Measurements from ENCODE around the gene GUCY2D.
A peak's percentile ranks its signal among the peaks of the same experiment; 100 is the strongest.

GUCY2D gene

DNA sequence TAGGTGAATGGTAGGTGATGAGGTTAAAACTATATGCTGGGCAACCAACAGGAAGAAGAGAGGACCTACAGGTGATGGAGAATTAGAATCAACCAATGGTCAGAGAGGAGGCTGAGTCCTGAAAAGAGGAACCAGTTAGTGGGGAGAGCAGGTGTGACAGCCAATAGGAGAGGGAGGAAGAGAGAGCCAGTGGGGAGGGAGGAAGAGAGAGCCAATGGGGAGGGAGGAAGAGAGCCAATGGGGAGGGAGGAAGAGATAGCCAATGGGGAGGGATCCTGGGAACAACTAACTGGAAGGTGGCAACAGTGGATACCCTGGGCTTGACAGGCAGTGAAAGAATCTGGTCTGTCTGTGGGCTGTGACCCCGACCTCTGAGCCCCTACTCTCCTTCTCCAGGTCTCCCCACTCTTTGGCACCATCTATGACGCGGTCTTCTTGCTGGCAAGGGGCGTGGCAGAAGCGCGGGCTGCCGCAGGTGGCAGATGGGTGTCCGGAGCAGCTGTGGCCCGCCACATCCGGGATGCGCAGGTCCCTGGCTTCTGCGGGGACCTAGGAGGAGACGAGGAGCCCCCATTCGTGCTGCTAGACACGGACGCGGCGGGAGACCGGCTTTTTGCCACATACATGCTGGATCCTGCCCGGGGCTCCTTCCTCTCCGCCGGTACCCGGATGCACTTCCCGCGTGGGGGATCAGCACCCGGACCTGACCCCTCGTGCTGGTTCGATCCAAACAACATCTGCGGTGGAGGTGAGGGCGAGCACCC, 3.7 kb downstream of the GUCY2D start:
- H3K36me3 Mint-ChIP-seq, result no peaks in the 10 kb centered on the region
- H3K27me3 Mint-ChIP-seq, result peaks cover 12% of the 10 kb centered on the region
- H3K27ac Mint-ChIP-seq, result no peak overlapping the region
- H3K9me3 Mint-ChIP-seq (ENCODE audit: low read depth), result no peaks in the 10 kb centered on the region
- H3K4me3 Mint-ChIP-seq, result no peak overlapping the region
- H3K4me1 Mint-ChIP-seq (ENCODE audit: low read depth), result peaks cover 6% of the 10 kb centered on the region

- peaks cover 9% of the 10 kb centered on the region for H3K27me3 Mint-ChIP-seq
- peaks cover 3% of the 10 kb centered on the region for H3K4me1 Mint-ChIP-seq (ENCODE audit: low read depth)
- H3K27ac Mint-ChIP-seq, result no peak overlapping the region
- H3K9me3 Mint-ChIP-seq (ENCODE audit: low read depth), result no peaks in the 10 kb centered on the region
- no peak overlapping the region for H3K4me3 Mint-ChIP-seq
- H3K36me3 Mint-ChIP-seq, result no peaks in the 10 kb centered on the region
Observed at GRCh38 chr17:8006836-8007680, 4.6 kb downstream of the GUCY2D start.

DNA sequence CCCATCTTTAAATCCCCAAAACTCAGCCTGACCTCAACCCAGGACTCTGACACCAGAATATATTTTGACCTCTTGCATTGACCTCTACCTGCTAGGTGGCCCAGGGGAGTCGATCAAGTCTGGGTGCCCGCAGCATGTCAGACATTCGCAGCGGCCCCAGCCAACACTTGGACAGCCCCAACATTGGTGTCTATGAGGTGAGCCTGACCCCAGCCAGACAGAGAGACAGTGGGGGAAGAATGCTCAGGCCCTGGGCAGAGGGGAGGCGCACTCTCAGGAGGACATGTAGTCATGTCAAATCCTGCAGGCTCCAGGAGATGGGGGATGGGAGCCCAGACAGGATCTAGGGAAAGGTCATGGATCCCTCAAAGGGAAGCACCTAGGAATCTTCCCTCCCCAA, 5.4 kb downstream of the GUCY2D start:
- Mint-ChIP-seq H3K4me1 (ENCODE audit: low read depth) (no peaks in the 10 kb centered on the region), H3K36me3 (no peaks in the 10 kb centered on the region), H3K27me3 (peaks cover 7% of the 10 kb centered on the region), H3K27ac (no peak overlapping the region), H3K4me3 (no peak overlapping the region), H3K9me3 (ENCODE audit: low read depth) (no peaks in the 10 kb centered on the region)

DNA sequence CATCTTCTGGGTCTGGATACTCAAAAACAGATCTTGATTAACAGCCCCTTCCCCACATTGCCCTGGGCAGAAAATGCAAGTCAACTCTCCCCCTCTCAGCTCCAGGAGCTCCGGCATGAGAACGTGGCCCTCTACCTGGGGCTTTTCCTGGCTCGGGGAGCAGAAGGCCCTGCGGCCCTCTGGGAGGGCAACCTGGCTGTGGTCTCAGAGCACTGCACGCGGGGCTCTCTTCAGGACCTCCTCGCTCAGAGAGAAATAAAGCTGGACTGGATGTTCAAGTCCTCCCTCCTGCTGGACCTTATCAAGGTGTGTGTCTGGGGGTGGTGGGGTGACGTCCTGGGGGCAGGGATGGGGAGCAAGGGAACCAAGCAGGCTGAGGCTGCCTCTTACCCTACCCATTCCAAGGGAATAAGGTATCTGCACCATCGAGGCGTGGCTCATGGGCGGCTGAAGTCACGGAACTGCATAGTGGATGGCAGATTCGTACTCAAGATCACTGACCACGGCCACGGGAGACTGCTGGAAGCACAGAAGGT, 9.7 kb downstream of the GUCY2D start:
- Mint-ChIP-seq H3K4me1 (ENCODE audit: low read depth) (peaks cover 7% of the 10 kb centered on the region), H3K27me3 (no peaks in the 10 kb centered on the region), H3K27ac (no peak overlapping the region), H3K36me3 (no peaks in the 10 kb centered on the region), H3K4me3 (no peak overlapping the region), H3K9me3 (ENCODE audit: low read depth) (no peaks in the 10 kb centered on the region)

GRCh38 chr17:8012996-8013640, 10.7 kb downstream of the GUCY2D start:
- Mint-ChIP-seq H3K36me3 (no peaks in the 10 kb centered on the region), H3K9me3 (ENCODE audit: low read depth) (no peaks in the 10 kb centered on the region), H3K27ac (no peak overlapping the region), H3K4me1 (ENCODE audit: low read depth) (peaks cover 7% of the 10 kb centered on the region), H3K4me3 (no peak overlapping the region), H3K27me3 (no peaks in the 10 kb centered on the region)

GRCh38 chr17:8013731-8014557, 11.5 kb downstream of the GUCY2D start:
- H3K27ac Mint-ChIP-seq, result no peak overlapping the region
- no peak overlapping the region for H3K4me3 Mint-ChIP-seq
- H3K4me1 Mint-ChIP-seq (ENCODE audit: low read depth), result peaks cover 9% of the 10 kb centered on the region
- H3K27me3 Mint-ChIP-seq, result no peaks in the 10 kb centered on the region
- H3K36me3 Mint-ChIP-seq, result no peaks in the 10 kb centered on the region
- no peaks in the 10 kb centered on the region for H3K9me3 Mint-ChIP-seq (ENCODE audit: low read depth)

GRCh38 chr17:8014558-8014850, 12.1 kb downstream of the GUCY2D start:
- Mint-ChIP-seq H3K36me3 (no peaks in the 10 kb centered on the region), H3K27me3 (peaks cover under 1% of the 10 kb centered on the region)

GRCh38 chr17:8015236-8015956, 13.0 kb downstream of the GUCY2D start:
- peak overlapping the region; percentile 62 for H3K4me3 Mint-ChIP-seq
- H3K9me3 Mint-ChIP-seq (ENCODE audit: low read depth), result no peaks in the 10 kb centered on the region
- H3K4me1 Mint-ChIP-seq (ENCODE audit: low read depth), result peaks cover 9% of the 10 kb centered on the region
- H3K27me3 Mint-ChIP-seq, result peaks cover 2% of the 10 kb centered on the region
- H3K36me3 Mint-ChIP-seq, result no peaks in the 10 kb centered on the region
- no peak overlapping the region for H3K27ac Mint-ChIP-seq

More at GRCh38 chr17:8014558-8014850, 12.1 kb downstream of the GUCY2D start:
- H3K9me3 Mint-ChIP-seq (ENCODE audit: low read depth), result no peaks in the 10 kb centered on the region
- no peak overlapping the region for H3K4me3 Mint-ChIP-seq
- no peak overlapping the region for H3K27ac Mint-ChIP-seq
- peaks cover 9% of the 10 kb centered on the region for H3K4me1 Mint-ChIP-seq (ENCODE audit: low read depth)

DNA sequence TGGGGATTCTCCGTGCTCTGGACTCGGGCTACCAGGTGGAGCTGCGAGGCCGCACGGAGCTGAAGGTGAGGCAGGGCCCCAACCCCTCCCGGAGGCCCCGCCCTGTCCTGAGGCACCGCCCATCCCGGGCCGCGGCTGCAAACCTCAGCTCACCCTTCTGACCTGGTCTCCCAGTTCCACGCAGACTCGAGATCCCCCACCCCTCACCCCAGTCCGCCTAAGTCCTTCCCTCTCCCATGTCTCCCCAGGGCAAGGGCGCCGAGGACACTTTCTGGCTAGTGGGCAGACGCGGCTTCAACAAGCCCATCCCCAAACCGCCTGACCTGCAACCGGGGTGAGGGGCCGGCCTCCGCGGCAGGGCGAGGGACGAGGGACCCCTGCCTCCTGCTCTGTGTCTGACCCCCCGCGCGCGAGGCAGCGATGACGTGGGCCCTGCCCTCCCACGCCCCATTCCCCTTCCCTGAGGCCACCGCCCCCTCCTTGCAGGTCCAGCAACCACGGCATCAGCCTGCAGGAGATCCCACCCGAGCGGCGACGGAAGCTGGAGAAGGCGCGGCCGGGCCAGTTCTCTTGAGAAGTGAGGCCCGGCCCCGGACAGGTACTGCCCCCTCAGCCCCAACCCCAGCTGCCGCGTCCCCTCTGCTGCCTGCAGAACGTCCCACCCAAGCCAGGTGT, 13.7 kb downstream of the GUCY2D start:
- H3K4me1 Mint-ChIP-seq (ENCODE audit: low read depth), result peaks cover 9% of the 10 kb centered on the region
- H3K27ac Mint-ChIP-seq, result no peak overlapping the region
- no peaks in the 10 kb centered on the region for H3K9me3 Mint-ChIP-seq (ENCODE audit: low read depth)
- peaks cover 2% of the 10 kb centered on the region for H3K27me3 Mint-ChIP-seq
- H3K36me3 Mint-ChIP-seq, result no peaks in the 10 kb centered on the region
- H3K4me3 Mint-ChIP-seq, result peak overlapping the region; percentile 81

- H3K27ac Mint-ChIP-seq, result no peak overlapping the region
- peaks cover 9% of the 10 kb centered on the region for H3K4me1 Mint-ChIP-seq (ENCODE audit: low read depth)
Observed at GRCh38 chr17:8016632-8017424, 14.4 kb downstream of the GUCY2D start.

GRCh38 chr17:8018436-8018835, 16.0 kb downstream of the GUCY2D start:
- Mint-ChIP-seq H3K27me3 (peaks cover 6% of the 10 kb centered on the region), H3K36me3 (no peaks in the 10 kb centered on the region), H3K27ac (peak overlapping the region; percentile 58)

More at GRCh38 chr17:8016632-8017424, 14.4 kb downstream of the GUCY2D start:
- no peaks in the 10 kb centered on the region for H3K36me3 Mint-ChIP-seq
- H3K4me3 Mint-ChIP-seq, result peak overlapping the region; percentile 81
- no peaks in the 10 kb centered on the region for H3K9me3 Mint-ChIP-seq (ENCODE audit: low read depth)
- peaks cover 2% of the 10 kb centered on the region for H3K27me3 Mint-ChIP-seq

GRCh38 chr17:8019166-8019565, 16.8 kb downstream of the GUCY2D start:
- no peak overlapping the region for H3K4me3 Mint-ChIP-seq
- peaks cover 6% of the 10 kb centered on the region for H3K27me3 Mint-ChIP-seq
- H3K9me3 Mint-ChIP-seq (ENCODE audit: low read depth), result no peaks in the 10 kb centered on the region
- H3K27ac Mint-ChIP-seq, result no peak overlapping the region
- H3K36me3 Mint-ChIP-seq, result no peaks in the 10 kb centered on the region
- H3K4me1 Mint-ChIP-seq (ENCODE audit: low read depth), result peaks cover 7% of the 10 kb centered on the region

More at GRCh38 chr17:8018436-8018835, 16.0 kb downstream of the GUCY2D start:
- Mint-ChIP-seq H3K9me3 (ENCODE audit: low read depth) (no peaks in the 10 kb centered on the region), H3K4me3 (no peak overlapping the region), H3K4me1 (ENCODE audit: low read depth) (peaks cover 7% of the 10 kb centered on the region)

Measured in activated naive CD8-positive, alpha-beta T cell (primary cell).